ENCODE results near the gene POC5. TPM values are rescaled to one million over a fixed set of nuclear protein-coding genes. Genes with fewer than 3 reads are reported as not detected.

The POC5 gene
- total and polyA plus RNA-seq, 2 of the 8 experiments (the other 6 are each of a cell fraction or from before 2014, with no cell fraction given), result 11.2 to 12.1 TPM

- TF ChIP-seq MAX (IDR thresholded peaks at IDR 0.05) (no peak), SUZ12 (IDR thresholded peaks at IDR 0.05; ENCODE audit: low read length) (no peak), RXRA (IDR thresholded peaks at IDR 0.05; ENCODE audit: insufficient read depth, low read depth, low read length) (no peak), CHD2 (IDR thresholded peaks at IDR 0.05; ENCODE audit: low read length) (no peak), CHD1 (IDR thresholded peaks at IDR 0.05; ENCODE audit: low read depth, low read length) (no peak), YY1 (IDR thresholded peaks at IDR 0.05; ENCODE audit: low read depth, low read length) (no peak), SIN3A (conservative IDR thresholded peaks at IDR 0.05 in 1 of 2, IDR thresholded peaks at IDR 0.05 in 1 of 2; ENCODE audit: low read depth in 1 of 2, low read length in 2 of 2) (no peak), BRCA1 (IDR thresholded peaks at IDR 0.05; ENCODE audit: low read depth, low read length) (no peak), FOSL1 (IDR thresholded peaks at IDR 0.05; ENCODE audit: insufficient read depth, low read depth, low read length) (no peak)
- TF ChIP-seq, protein P1, sequence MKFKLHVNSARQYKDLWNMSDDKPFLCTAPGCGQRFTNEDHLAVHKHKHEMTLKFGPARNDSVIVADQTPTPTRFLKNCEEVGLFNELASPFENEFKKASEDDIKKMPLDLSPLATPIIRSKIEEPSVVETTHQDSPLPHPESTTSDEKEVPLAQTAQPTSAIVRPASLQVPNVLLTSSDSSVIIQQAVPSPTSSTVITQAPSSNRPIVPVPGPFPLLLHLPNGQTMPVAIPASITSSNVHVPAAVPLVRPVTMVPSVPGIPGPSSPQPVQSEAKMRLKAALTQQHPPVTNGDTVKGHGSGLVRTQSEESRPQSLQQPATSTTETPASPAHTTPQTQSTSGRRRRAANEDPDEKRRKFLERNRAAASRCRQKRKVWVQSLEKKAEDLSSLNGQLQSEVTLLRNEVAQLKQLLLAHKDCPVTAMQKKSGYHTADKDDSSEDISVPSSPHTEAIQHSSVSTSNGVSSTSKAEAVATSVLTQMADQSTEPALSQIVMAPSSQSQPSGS (IDR thresholded peaks at IDR 0.05; ENCODE audit: low read length), result no peak
- Histone ChIP-seq H2BK15ac (ENCODE audit: low read length) (no peak overlapping the region), H3K18ac (ENCODE audit: extremely low read depth, low read length) (no peak overlapping the region), H2BK20ac (ENCODE audit: low read length) (no peak overlapping the region), H4K91ac (replicated peaks; ENCODE audit: insufficient read length, low read length) (no peak overlapping the region), H3K9me3 (ENCODE audit: insufficient read depth in 2 of 2, low read depth in 1 of 2, low read length in 1 of 2) (no peaks in the 10 kb centered on the region), H3K27me3 (replicated peaks in 1 of 4; ENCODE audit: control insufficient read depth in 3 of 4, extremely low read depth in 1 of 4, insufficient read depth in 3 of 4, low read length in 3 of 4) (no peaks in the 10 kb centered on the region), H2BK120ac (replicated peaks; ENCODE audit: low read depth, low read length) (no peak overlapping the region), H4K20me1 (replicated peaks in 1 of 2; ENCODE audit: control insufficient read depth in 1 of 2, insufficient read depth in 2 of 2, low read length in 2 of 2) (no peaks in the 10 kb centered on the region), H3K4me1 (replicated peaks in 1 of 4; ENCODE audit: control insufficient read depth in 3 of 4, insufficient read depth in 4 of 4, low read length in 3 of 4) (peaks cover 0 to 7% (median 0%) of the 10 kb centered on the region in 4 experiments; a peak in 2 of 7 replicates), H3K9ac (replicated peaks in 1 of 4; ENCODE audit: extremely low read depth in 1 of 4, low read depth in 3 of 4, low read length in 3 of 4) (no peak overlapping the region), H2AK5ac (ENCODE audit: low read depth, low read length) (no peak overlapping the region), H3K27ac (ENCODE audit: low read depth, low read length) (no peak overlapping the region), H3K79me1 (ENCODE audit: low read depth, low read length) (no peaks in the 10 kb centered on the region), H3K14ac (ENCODE audit: insufficient read length) (no peak overlapping the region), H4K8ac (ENCODE audit: extremely low read depth, insufficient read depth, low read length) (no peak overlapping the region), H4K5ac (ENCODE audit: insufficient read length, low read depth, low read length) (no peak overlapping the region), H3K4me2 (ENCODE audit: insufficient read depth in 1 of 2, low read depth in 2 of 2, low read length in 2 of 2) (no peak overlapping the region), H3K4me3 (ENCODE audit: extremely low read depth in 1 of 4, insufficient read depth in 2 of 4, low read depth in 3 of 4, low read length in 4 of 4) (no peak overlapping the region), H3K23me2 (ENCODE audit: low read depth, low read length) (no peaks in the 10 kb centered on the region), H3K23ac (ENCODE audit: insufficient read length) (no peak overlapping the region), H2AFZ (ENCODE audit: low read length) (no peak overlapping the region), H3K36me3 (ENCODE audit: control insufficient read depth in 2 of 4, insufficient read depth in 4 of 4, low read length in 3 of 4) (peaks cover 0 to 3% (median 1%) of the 10 kb centered on the region in 4 experiments; a peak in 2 of 8 replicates), H2BK5ac (ENCODE audit: low read depth, low read length) (no peak overlapping the region), H3K56ac (replicated peaks; ENCODE audit: insufficient read length, low read depth, low read length) (no peak overlapping the region), H3K79me2 (ENCODE audit: control insufficient read depth in 1 of 2, insufficient read depth in 2 of 2, low read length in 2 of 2) (no peaks in the 10 kb centered on the region), H3K4ac (replicated peaks; ENCODE audit: insufficient read length, low read depth, low read length) (no peak overlapping the region), H2BK12ac (ENCODE audit: low read depth, low read length) (no peak overlapping the region)
- no peak for FAIRE-seq
- POLR2A ChIA-PET (ENCODE audit: partially characterized antibody), result no interaction called here
- DNase-seq (ENCODE audit: low read depth in 1 of 2, low spot score in 2 of 2), result no peak
- WGBS, 2 experiments (ENCODE audit: extremely low coverage in 1 of 2, insufficient coverage in 1 of 2, insufficient read length in 1 of 2, insufficient replicate concordance in 2 of 2, low coverage in 1 of 2, low lambda C conversion rate in 2 of 2, missing lambda C conversion rate in 1 of 2), result 64% methylated on average over 2 of the region's 2 CpGs; no CpG with 5 or more reads in 1 of the 2 experiments
- CTCF ChIA-PET (ENCODE audit: partially characterized antibody), result no interaction called here
Observed at GRCh38 chr5:75671506-75671905, 45.7 kb downstream of the POC5 start.

Measured in H1 (cell line).